K562 (cell line): ENCODE measurements around the gene ZNRF2. TPM values are rescaled to one million over a fixed set of nuclear protein-coding genes. Genes with fewer than 3 reads are reported as not detected.

Experiments
- ATAC-seq: fragments of 200-7000 bp; cut with Tn5 transposase; 3 replicates; pipeline ENCODE4 v1.9.1; 2020; ENCODE audit warnings: moderate library complexity
- BruUV-seq: library from RNA; stranded (reverse); fragments of 400-500 nt; replicated peaks from 2 replicates; lab custom pipeline; 2021; lab: Mats Ljungman, UMichigan
- CTCF ChIA-PET: fragments of 300-600 bp; formaldehyde crosslinking; extraction: SDS; loops from one replicate; lab custom pipeline; 2021; ENCODE audit warnings: low intra/inter-chr PET ratio; lab: Yijun Ruan, JAX
- POLR2A ChIA-PET: fragments of 300-600, 350-650 bp; sonication (Branson Sonifier 250); formaldehyde crosslinking; extraction: SDS; loops from one replicate; lab custom pipeline; 2021; ENCODE audit warnings: antibody characterized with exemption, inconsistent platforms; lab: Yijun Ruan, JAX
- DNase-seq, 4 experiments: peaks; one replicate each; pipeline versions ENCODE4 v3.0.0 to v3.0.0-alpha.2; 2011 to 2018; ENCODE audit warnings: low spot score in 3 of 4, mixed read lengths in 3 of 4; ENCODE audit errors: extremely low read depth in 1 of 4
- FAIRE-seq: peaks from 2 replicates; lab custom pipeline; 2011; peaks lifted over from hg19 to GRCh38; lab: Jason Lieb, UNC
- H2AFZ ChIP-seq: 2 replicates; pipeline ENCODE4 v1.6.0; 2011; ENCODE audit warnings: low read depth, low read length, control low read depth, inconsistent platforms
- H3K27ac ChIP-seq: fragments of 200-600 bp; 3 replicates; pipeline ENCODE4 v1.8.0; 2011; ENCODE audit warnings: low read depth, mild to moderate bottlenecking, control low read depth, inconsistent platforms, low read length, moderate library complexity, mixed read lengths; ENCODE audit errors: extremely low read depth
- H3K27me3 ChIP-seq, 2 experiments: fragments of 300-600 bp in 1 of 2; 2 replicates in 1 of 2; 3 replicates in 1 of 2; pipeline versions ENCODE4 v1.6.0 to v1.8.0; 2011; ENCODE audit warnings: inconsistent platforms in 2 of 2, low read length in 2 of 2, mild to moderate bottlenecking in 1 of 2, mixed read lengths in 1 of 2, moderate library complexity in 1 of 2; ENCODE audit not compliant: control insufficient read depth in 2 of 2, insufficient read depth in 2 of 2
- H3K36me3 ChIP-seq: fragments of 300-600 bp; 3 replicates; pipeline ENCODE4 v1.8.0; 2011; ENCODE audit warnings: mild to moderate bottlenecking, low read length, inconsistent platforms; ENCODE audit not compliant: control insufficient read depth, insufficient read depth
- H3K4me1 ChIP-seq, 2 experiments: fragments of 200-600 bp in 1 of 2; replicated peaks in 1 of 2; 2 replicates in 1 of 2; 3 replicates in 1 of 2; pipeline versions ENCODE4 v1.5.1 to v1.8.0; 2011; ENCODE audit warnings: inconsistent platforms in 2 of 2, low read length in 2 of 2, mild to moderate bottlenecking in 1 of 2, mixed read lengths in 1 of 2, moderate library complexity in 1 of 2; ENCODE audit not compliant: control insufficient read depth in 2 of 2, insufficient read depth in 2 of 2
- H3K4me2 ChIP-seq: 2 replicates; pipeline ENCODE4 v1.6.1; 2011; ENCODE audit warnings: low read length, control low read depth, inconsistent platforms, mixed read lengths; ENCODE audit not compliant: insufficient read depth
- H3K4me3 ChIP-seq: fragments of 200-600 bp; sonication (generic), shearing (Covaris generic); 2 replicates; pipeline ENCODE4 v1.5.1; 2016; ENCODE audit warnings: control low read depth, inconsistent platforms
- H3K79me2 ChIP-seq: fragments of 200-600 bp; 3 replicates; pipeline ENCODE4 v1.8.0; 2011; ENCODE audit warnings: low read length, inconsistent platforms; ENCODE audit not compliant: control insufficient read depth, insufficient read depth
- H3K9ac ChIP-seq, 2 experiments: 2 replicates each; pipeline versions ENCODE4 v1.6.0 to v1.6.1; 2011; ENCODE audit warnings: low read depth in 2 of 2, low read length in 2 of 2, control low read depth in 1 of 2, inconsistent platforms in 1 of 2, mild to moderate bottlenecking in 1 of 2, mixed read lengths in 1 of 2; ENCODE audit not compliant: insufficient read depth in 1 of 2
- H3K9me1 ChIP-seq: one replicate; pipeline ENCODE4 v1.6.0; 2011; ENCODE audit warnings: inconsistent platforms, mild to moderate bottlenecking, low read length, moderate library complexity; ENCODE audit not compliant: control insufficient read depth, insufficient read depth
- H3K9me3 ChIP-seq: replicated peaks from 2 replicates; pipeline ENCODE4 v1.5.1; 2011; ENCODE audit warnings: low read depth, low read length, inconsistent platforms; ENCODE audit not compliant: control insufficient read depth, insufficient read depth
- H4K20me1 ChIP-seq: replicated peaks from 2 replicates; pipeline ENCODE4 v1.6.1; 2011; ENCODE audit warnings: low read length, inconsistent platforms, mixed read lengths; ENCODE audit not compliant: control insufficient read depth, insufficient read depth
- CBX1 ChIP-seq: sonication (generic); IDR thresholded peaks from 2 replicates; pipeline ENCODE4 v1.6.1; 2016; ENCODE audit warnings: antibody characterized with exemption, low read depth, mild to moderate bottlenecking
- ETS2 ChIP-seq: IDR thresholded peaks from 2 replicates; pipeline ENCODE4 v1.6.1; 2016; ENCODE audit warnings: borderline replicate concordance, missing genetic modification characterization, mild to moderate bottlenecking, moderate library complexity, missing compliant biosample characterization; ENCODE audit not compliant: poor library complexity, severe bottlenecking
- NR3C1 ChIP-seq: sonication (generic); formaldehyde crosslinking; IDR thresholded peaks from 2 replicates; pipeline ENCODE4 v1.8.1; 2022; ENCODE audit warnings: missing genetic modification reagents
- RB1 ChIP-seq: fragments of 450-650 bp; IDR thresholded peaks from 2 replicates; pipeline ENCODE4 v1.6.1; 2017; ENCODE audit warnings: low read depth, mild to moderate bottlenecking
- ZEB2 ChIP-seq: fragments of 450-650 bp; IDR thresholded peaks from 2 replicates; pipeline ENCODE4 v1.6.1; 2016
- WGBS: fragments of 100-300 bp; shearing (Covaris generic); methylation state at CpG from one replicate; pipeline ENCODE4 v1.1.6; 2016; ENCODE audit warnings: low coverage, mixed read lengths; ENCODE audit not compliant: insufficient coverage; ENCODE audit errors: missing lambda C conversion rate; 5-methylcytosine and 5-hydroxymethylcytosine counted together
- in situ Hi-C: fragments of 300-500 bp; cut with MboI; formaldehyde crosslinking; loops from 4 replicates; pipeline ENCODE4 v1.15.0; 2018; ENCODE audit warnings: inconsistent platforms, mixed read lengths
- intact Hi-C: fragments of 100-400 bp; cut with micrococcal nuclease; formaldehyde crosslinking; loops from 2 replicates; pipeline ENCODE4 v1.14.2; 2022
- polyA plus RNA-seq, 8 experiments: library from polyadenylated mRNA; depleted of rRNA in 4 of 8; stranded (reverse) in 5 of 8; unstranded in 3 of 8; fragments of >200 nt; fragmentation: Nextera tagmentation in 2 of 8; fragmentation: Illumina TruSeq in 1 of 8; extraction: Ambion mirVana in 2 of 8; extraction: Trizol in 1 of 8; gene quantifications; 2 replicates each; pipeline versions ENCODE4 v1.2.1 to v1.2.3, GENCODE V29; 2011 to 2014; ENCODE audit warnings: inconsistent platforms in 1 of 8, missing spikeins in 1 of 8
- total RNA-seq, 7 experiments: library from RNA; depleted of rRNA in 6 of 7; stranded (reverse); fragments of >200 nt in 6 of 7; fragmentation: Illumina TruSeq in 2 of 7; extraction: Trizol in 2 of 7; gene quantifications; 2 replicates each; pipeline versions ENCODE4 v1.2.1 to v1.2.3, GENCODE V29; 2011 to 2021; ENCODE audit warnings: low replicate concordance in 1 of 7
- TF ChIP-seq, protein P1 (sequence below): fragments of 450-650 bp; formaldehyde crosslinking; conservative IDR thresholded peaks from 2 replicates; pipeline ENCODE4 v1.4.0; 2022; ENCODE audit warnings: mild to moderate bottlenecking, missing genetic modification characterization

The ZNRF2 gene
- total and polyA plus RNA-seq, 9 of the 15 experiments (the other 6 are each of a cell fraction or from before 2014, with no cell fraction given), result 1.1 to 13.9 (median 5.5) TPM

GRCh38 chr7:30364773-30365172 is 80.4 kb downstream of the ZNRF2 start:
- Histone ChIP-seq H3K4me3 (no peak overlapping the region), H3K79me2 (no peaks in the 10 kb centered on the region), H3K4me2 (no peak overlapping the region), H3K9me1 (no peaks in the 10 kb centered on the region)
- in situ Hi-C loops, result no loop called here
- TF ChIP-seq RB1 (no peak), NR3C1 (CRISPR knock-in tag) (no peak), ETS2 (no peak), ZEB2 (no peak), CBX1 (no peak)
- TF ChIP-seq, protein P1, sequence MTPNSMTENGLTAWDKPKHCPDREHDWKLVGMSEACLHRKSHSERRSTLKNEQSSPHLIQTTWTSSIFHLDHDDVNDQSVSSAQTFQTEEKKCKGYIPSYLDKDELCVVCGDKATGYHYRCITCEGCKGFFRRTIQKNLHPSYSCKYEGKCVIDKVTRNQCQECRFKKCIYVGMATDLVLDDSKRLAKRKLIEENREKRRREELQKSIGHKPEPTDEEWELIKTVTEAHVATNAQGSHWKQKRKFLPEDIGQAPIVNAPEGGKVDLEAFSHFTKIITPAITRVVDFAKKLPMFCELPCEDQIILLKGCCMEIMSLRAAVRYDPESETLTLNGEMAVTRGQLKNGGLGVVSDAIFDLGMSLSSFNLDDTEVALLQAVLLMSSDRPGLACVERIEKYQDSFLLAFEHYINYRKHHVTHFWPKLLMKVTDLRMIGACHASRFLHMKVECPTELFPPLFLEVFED, result no peak
- TF ChIP-seq, all 486 proteins: peak for 0
- FAIRE-seq (peak; percentile 23), DNase-seq (peak in 1 of 4 experiments; percentile 25), ATAC-seq (peak; percentile 69)
- intact Hi-C loops, result no loop called here
- Histone ChIP-seq H4K20me1 (no peaks in the 10 kb centered on the region), H3K4me1 (peaks cover 0 to 10% of the 10 kb centered on the region in 2 experiments; a peak in 3 of 5 replicates), H3K27ac (peak overlapping the region; percentile 8; the same call in 1 of the 3 replicates), H3K9ac (no peak overlapping the region), H3K9me3 (no peaks in the 10 kb centered on the region), H3K27me3 (no peaks in the 10 kb centered on the region), H3K36me3 (no peaks in the 10 kb centered on the region), H2AFZ (no peak overlapping the region)
- no TSS peak for BruUV-seq
- POLR2A ChIA-PET, result interaction anchor here (0.8 to 1.7 kb wide), 4 partner anchors 9 to 21 kb away, joined by 3 to 10 read pairs (median 4); no protein-coding TSS in a partner anchor
- WGBS, result 17% methylated on average over 1 of the region's 1 CpG
- CTCF ChIA-PET, result no interaction called here
